NCI-H82 treated with DMSO at 0.1 percent for 48 hours (cell line): ENCODE data around the gene LPP.

Source experiments
- DNase-seq: peaks from one replicate; lab custom pipeline; 2025; ENCODE audit not compliant: unreplicated experiment; lab: John Stamatoyannopoulos, UW

Gene LPP

DNA sequence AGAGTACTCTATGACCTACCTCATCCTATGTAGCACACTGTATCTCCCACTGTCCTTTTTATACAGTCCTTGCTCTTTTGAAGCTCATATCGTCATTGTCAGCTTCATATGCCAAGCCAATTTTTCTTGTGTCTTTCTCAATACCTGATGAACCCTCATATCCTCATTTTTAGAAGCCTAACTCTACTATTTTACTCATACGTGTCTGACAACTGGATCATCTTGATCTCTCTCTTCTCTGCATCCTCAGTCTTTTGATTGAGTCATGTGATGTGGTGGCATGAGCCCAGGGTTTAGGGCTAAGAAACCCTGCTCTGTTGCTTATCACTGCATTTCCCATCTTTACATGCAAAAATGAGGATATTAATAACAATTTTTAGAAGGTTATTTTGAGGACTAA lies 352.0 kb downstream of the LPP start:
- no peak for DNase-seq

DNA sequence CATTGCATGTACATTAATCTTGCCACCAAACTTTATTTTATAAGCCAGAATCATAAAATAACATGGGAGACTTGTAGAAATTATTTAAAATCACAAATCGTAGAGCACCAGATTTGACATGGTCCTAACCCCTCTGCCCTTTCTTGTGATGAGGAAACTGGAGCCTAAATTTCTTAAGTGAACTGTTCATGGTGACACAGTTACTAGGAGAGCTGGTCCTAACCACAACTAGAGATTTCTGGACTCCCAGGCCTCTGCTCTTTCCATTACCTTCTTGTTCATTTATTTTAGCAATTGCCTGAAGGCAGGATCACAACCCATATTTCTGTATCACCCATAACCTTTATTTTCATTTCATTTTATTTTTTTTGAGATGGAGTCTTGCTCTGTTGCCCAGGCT lies 352.5 kb downstream of the LPP start:
- DNase-seq, result no peak

DNA sequence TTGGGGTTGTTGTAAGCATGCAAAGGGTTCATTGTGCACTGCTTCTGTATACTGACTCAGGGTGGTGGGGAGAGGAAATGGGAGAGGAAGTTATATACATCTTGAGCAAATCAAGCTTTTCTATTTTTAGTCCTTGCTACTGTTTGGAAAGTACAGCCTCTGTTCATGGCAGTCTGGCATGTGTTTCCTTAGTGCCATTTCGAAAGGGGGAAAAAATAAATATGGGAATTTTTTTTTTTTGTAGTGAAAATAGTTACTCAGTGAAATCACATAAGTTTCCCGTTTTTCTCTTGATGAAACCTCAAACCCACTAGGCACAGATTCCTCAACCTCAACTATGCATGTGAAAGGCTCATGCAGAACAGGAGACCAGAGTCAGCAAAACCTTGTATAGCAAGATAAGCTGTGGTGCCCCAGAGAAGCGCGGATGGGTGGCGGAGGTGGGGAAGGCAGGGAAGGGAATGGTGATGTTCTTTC lies 353.3 kb downstream of the LPP start:
- no peak for DNase-seq

DNA sequence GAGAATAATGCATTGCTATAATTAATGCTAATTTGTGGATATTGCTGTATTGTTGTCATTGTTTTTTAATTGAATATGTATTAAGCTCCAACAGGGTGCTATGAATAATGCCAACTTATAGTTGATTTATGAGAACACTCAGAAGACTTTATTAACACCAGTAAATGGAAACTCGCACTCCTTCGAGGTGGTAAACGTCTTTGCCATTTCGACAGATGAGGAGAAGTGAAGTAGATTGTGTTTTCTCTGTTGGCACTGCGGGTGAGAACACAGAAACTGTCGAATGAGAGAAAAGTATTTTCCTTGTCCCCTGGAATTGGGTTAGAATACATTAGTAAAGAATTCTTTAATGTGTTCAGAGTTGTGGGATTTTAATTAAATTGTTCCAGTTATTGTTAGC lies 354.5 kb downstream of the LPP start:
- DNase-seq, result no peak

DNA sequence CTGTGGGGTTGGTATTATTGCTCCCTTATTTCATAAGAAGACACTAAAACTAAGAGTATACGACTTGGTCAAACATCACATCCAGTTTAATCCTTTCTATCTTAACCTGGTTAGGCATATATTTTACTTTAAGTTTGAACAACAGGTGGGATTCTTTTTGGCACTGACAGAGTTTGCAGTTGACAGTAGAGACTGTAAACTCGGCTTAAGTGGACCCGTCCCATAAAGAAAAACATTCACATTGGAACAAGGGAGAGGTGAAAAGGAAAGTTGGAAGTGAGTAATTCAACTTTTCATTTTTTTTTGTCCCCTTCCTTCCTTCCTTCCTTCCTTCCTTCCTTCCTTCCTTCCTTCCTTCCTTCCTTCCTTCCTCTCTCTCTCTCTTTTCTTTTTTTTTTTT lies 355.4 kb downstream of the LPP start:
- no peak for DNase-seq

DNA sequence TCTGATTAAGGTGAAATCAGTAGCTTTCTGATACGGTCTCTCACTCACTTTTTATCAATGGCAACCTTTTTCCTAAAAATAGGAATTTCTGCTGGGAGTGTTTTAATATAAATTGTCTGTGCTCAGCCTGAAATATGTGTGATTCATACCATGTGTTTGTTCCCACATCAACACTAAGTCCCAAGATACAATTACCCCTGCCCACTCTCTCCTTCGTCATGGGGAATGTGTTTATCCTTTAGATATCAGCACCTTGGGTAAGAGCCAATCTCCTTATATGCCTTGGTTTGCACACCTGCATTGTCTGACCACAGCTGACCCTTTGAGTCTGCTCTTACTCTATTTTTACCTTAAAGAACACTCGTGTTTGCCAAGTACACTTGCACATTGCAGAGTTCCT lies 356.4 kb downstream of the LPP start:
- DNase-seq, result no peak

DNA sequence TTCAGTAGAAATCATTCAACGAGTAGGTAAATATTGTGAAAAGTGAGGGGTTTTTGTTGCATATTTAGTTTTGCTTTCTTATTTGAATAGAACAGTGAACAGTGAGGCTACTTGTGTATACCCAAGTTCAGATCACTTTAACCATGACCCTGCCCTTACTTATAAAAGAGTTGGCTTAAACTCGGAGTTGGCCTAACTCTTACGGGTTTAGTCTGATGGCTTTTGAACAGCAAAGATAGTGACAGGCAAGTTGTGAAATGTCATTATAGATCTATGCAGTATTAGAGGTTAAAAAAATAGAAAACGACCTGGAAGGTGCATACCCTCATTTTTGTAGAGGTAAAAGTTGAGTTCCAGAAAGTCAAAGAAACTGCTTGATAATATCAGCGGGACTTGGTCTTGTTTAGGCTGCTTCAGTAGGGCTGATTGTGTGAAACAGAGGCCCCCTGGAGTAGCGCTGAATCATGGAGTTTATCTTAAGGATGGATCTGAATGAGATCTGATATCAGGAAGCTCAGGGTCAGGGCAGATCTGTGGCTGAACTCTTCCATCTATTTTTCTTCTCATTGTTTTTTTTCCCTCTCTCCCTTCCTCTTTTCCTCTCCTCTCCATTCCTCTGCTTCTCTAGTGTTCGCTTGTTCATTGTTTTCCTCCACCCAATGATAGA lies 359.8 kb downstream of the LPP start:
- no peak for DNase-seq

DNA sequence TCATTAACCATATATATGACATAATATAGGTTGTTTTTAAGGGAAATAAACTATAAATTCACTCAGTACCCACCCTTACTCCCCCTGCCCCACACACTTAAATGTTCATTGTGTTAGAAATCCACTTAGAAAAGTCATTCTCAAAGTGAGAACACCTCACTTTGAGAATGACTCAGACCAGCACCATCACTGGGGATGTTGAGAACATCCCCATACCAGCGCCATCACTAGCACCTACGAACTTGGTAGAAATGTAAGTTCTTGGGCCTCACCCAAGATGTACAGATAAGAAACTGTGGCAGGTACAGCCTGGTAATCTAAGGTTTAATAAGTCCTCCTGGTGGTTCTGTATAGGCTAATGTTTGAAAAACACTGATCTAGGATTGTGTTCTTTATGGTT lies 362.6 kb downstream of the LPP start:
- no peak for DNase-seq

DNA sequence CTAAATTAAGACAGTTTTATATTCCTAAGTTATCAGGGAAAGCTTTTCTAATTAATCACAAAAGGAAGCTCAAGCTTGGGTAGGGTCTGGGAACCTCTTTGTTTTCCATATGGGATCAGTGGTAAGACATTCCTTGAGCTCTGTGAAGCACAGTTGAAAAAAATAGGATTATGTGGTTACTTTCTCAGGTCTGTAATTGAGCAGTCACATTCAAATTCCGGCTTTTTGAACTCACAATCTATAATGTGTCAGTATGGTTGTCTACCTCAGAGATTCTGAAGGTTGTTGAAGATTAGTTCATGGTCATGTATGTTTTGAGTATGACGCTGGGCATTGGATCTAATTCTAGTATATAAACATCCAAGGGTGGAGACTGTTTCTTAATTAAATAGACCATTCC lies 364.5 kb downstream of the LPP start:
- no peak for DNase-seq

DNA sequence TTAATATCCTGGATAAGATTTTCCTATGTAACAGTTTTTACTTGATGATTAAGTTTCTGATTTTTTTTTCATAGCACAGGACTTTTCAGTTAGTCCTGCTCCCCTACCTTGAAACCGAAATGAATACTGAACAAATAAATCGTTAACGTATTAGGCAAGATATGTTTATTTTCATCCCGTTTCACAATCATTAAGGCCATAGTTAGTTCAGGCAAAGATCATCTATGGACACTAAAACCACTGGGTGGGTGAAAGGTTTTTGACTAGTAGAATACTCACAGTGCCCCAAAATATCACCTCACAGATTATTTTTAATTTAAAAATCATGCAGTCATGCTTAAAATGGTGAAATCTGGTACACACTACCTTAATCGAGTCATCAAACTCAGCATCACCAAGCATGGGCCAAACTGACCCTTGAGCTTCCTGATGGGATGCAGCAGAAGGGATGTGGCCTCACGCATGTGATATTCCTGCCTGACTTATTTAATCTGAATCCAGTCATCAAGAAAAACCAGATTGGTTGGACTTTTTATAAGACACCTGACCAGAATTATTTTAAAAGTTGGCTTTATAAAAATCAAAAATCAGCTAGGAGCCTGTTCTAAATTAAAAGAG lies 365.0 kb downstream of the LPP start:
- DNase-seq, result no peak

DNA sequence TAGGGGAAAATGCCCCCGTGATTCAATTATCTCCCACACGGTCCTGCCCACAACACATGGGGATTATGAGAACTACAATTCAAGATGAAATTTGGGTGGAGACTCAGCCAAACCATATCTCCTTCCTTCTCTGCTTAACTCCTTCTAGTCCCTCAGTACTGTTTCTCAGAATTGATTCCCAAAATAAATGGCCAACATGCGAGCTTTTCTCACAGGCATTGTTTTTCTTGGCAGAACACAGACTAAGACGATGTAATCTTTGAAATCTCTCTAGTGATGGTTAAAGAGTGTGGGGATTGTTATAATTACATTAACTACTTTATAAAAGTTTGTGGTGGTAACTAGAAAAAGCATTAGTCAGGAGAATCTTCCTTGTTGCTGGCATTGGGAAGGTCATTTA lies 366.5 kb downstream of the LPP start:
- DNase-seq, result no peak

DNA sequence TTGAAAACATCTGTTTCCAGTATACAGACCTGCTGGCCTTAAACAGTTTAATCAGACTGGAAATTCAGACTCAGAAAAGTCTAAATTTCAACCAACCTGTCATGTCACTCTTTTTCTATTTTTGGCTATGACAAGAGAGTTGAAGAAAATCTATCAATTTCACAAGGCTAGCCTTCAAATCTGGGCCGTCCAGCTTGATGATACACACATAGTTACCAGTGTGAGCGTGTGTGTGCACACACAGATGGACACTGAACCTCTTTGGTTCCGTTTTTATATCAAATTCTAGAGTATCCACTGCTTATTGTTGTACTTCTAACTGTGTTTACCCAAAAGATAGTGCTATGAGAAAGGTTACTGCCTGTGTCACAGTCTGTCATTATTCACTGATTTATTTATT lies 368.2 kb downstream of the LPP start:
- no peak for DNase-seq

DNA sequence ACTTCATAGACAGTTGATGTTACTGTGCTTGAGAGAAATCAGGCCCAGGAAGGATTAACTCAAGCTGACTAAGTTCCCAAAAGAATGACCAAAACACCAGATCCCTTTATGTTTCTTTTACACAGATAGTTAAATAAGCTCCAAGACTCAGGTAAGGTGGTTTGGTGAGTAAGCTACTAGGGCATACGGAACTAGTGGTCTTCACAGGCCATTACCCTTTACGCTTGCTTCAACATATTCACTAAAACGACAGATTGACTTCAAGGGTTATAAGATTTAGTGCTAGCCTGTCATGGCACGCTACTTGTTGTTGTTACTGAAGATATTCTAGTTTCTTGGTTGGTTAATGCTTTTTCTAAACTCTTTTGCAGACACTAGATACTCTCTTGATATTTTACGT lies 369.3 kb downstream of the LPP start:
- DNase-seq, result no peak

DNA sequence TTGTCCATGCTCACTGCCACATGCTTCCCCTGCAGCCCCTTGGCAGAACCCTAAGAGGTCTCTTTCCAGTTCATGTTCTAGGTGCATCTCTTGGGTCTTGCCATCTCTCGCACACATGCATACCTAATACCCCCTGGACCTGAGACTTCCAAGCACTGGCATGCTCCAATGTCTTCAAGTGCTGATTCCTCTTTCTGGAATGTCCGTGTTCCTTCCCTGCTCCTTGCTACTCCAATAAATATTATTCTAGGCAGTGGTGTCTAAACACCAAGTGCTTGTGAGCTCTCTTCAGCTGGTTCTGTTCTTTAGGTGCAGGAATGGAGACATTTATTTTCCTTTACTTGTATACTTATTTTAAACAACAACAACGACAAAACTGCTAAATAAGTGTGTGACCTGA lies 370.1 kb downstream of the LPP start:
- no peak for DNase-seq

DNA sequence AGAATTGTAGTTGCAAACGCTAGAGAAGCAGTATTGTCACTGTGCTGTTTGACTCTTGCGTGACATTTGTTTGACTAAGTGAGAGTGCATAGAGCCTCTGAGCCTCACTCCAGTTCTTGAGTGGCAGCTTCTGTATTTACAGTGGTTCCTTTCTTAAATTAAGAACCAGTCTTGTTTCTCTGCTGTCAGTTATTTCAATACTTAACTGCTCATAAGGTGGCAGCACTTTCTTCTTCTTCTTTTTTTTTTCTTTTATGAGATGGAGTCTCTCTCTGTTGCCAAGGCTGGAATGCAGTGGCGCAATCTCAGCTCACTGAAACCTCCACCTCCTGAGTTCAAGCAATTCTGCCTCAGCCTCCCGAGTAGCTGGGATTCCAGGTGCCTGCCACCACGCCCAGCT lies 372.1 kb downstream of the LPP start:
- no peak for DNase-seq

DNA sequence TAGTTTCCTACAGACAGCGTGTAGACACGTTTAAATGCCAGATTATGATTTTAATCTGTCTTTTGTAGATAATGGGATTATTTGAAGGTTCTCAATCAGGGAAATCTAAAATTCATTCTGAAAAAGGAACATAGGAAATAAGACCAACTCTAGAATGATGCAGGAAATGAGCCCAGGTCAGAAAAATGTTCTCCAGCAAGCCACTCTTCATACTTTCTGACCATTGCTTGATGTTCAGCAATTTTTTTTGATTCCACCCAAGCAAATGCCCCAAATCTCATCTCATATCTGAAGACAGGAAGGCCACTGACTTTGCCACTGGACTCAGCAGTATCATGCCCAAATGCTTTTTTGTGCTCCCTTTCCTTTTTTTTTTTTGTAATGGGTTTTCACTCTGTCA lies 373.4 kb downstream of the LPP start:
- no peak for DNase-seq

DNA sequence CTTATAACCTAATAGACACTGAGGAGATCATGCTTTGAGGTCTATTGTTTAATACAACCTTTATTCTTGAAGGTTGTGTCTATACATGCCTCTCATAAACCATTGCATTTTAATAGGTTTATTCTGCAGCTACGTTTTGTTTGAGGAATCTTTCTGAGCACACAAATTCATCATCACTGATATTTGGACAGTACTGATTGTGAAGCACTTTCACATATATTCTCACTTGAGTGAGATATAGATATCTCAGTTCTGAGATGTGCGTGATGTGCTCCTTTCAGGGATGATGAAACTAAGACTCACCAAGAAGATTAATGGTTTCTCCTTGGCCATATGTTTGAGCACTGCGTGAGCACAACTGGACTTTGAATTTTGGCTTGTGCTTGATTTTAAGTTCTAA lies 374.4 kb downstream of the LPP start:
- DNase-seq, result no peak

DNA sequence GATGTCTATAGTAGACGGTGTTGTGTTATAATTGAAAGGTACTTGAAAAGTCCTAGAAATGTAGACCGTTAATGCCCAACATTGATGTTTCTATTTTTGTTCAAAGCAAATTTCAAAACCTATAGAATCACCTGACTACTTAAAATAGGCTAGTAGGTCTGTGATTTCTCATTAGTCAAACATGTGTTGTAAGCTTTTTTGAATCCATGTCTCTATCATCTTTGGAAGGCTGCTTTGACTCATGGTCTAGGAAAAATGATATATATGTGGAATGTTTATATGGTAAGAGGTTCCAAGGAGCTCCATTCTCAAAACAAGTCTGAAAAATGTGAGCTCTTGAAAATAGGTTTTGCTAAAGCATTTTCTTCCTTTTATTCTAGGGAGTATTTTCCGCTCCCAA lies 375.3 kb downstream of the LPP start:
- DNase-seq, result no peak

DNA sequence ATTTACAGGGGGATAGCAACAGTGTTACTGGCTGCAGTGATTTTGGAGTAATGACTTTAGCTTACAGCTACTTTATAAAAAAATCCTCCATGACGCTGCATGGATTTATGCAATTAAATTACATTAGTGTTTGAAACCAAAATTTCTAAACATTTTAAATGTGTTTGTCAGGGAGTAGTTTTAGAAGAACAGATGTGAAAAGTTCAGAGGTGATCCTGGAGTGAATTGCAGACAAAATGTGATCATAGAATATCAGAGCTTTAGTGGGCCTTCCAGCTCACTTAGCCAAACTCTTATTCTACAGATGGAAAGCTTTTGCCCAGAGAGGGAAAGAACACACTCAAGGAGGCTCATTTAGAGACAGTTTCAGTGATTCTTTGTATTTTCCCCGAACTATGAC lies 376.3 kb downstream of the LPP start:
- DNase-seq, result no peak

DNA sequence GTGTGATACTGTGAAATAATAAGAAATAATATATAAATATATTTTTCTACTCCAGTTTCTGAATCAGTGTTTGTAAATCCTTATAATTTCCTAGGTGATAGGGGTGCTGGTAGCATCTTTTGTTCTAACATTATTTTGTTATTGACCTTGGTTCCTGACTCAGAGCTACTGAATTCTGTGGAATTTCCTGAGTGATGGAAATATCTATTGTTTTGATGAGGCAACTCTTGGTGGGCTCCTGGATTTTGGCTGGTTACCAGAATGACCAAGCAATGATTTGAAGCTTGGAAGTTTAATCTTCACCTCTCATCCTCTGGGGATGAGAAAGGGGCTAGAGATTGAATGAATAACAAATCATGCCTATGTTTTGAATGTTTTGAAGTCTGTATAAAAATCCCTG lies 377.3 kb downstream of the LPP start:
- DNase-seq, result no peak

DNA sequence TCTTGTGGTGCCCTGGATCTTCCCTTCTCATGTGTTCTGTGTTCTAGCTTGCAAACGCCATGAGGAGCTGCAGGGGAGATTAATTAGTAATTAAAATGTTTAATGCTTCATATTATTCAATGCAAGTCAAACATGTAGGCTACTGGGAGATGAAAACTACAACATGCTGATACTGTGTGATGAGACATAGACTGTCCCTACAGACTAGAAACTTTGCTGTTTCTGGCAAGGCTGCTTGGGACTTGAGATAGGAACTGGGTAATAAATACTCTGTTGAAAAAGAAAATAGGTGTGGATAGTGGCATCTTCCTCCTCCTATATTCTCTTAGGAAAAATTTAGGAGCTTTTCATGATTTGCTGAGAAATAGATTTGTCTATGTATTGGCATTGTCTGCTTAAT lies 379.2 kb downstream of the LPP start:
- DNase-seq, result no peak

DNA sequence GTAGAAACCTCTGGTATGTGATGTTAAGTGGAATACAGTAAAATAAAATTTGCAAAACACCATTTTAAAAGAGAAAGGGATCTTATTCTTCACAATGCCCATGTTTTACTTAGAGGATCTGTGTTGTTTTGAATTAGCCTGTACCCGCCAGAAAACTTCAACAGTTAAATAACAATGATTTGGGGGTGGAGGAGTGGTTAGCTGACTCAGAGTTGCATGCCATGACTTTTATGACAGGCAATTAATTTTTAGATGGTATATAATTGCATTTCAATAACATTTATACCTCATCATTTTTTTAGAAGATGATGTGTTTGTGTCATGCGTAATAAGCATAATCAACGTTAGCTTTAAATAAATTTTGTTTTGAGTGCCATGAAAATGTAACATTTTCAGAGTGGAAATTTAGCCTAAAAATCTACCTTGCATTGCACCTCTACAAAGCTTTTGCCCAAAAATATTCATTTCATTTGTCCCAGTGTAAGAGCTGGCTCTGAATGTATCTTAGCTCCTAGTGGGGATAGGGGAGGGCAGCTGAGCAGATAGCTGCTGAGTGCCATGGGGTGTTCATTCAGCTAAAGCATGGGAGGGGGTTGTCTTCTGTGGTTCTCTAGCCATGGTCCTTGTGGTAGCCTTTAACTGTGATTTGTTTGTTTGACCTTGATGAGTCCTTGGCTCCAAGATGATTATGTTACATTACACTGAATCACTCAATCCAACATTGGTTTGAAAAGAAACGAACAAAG lies 379.8 kb downstream of the LPP start:
- DNase-seq, result no peak

DNA sequence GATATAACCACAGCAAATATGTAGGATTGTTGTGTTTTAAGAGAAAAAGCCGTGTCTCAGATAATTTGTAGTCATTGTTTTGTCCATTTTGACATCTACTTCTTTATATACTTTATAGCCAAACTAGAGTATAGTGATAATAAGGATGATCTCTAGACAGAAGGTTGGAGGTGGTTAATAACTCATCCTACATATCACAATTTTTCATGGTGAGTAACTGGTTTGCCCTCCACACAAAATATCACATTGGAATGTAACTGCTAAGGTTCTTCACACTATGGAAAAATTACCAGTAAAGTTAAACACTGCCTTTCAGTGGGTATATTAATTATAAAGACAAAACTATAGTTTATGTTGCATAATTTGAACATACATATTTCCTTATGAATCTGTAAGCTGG lies 380.7 kb downstream of the LPP start:
- DNase-seq, result no peak
